ENCODE data around the gene RHBDF2. TPM values are rescaled to one million over a fixed set of nuclear protein-coding genes. Genes with fewer than 3 reads are reported as not detected.

Gene RHBDF2
- total and polyA plus RNA-seq, 4 donors = 2.6 to 45.0 (median 21.0) TPM

GRCh38 chr17:76484228-76484725 lies 16.9 kb downstream of the RHBDF2 start:
- no peaks in the 10 kb centered on the region for H3K36me3 ChIP-seq (ENCODE audit: control insufficient read depth in 1 of 2, insufficient read depth in 2 of 2, low read length in 1 of 2)
- no peaks in the 10 kb centered on the region for H3K27me3 ChIP-seq (ENCODE audit: control insufficient read depth in 1 of 2, insufficient read depth in 2 of 2, low read length in 1 of 2)
- intact Hi-C loops (cut with DNase I) = no loop called here
- H3K4me1 ChIP-seq (ENCODE audit: control insufficient read depth in 1 of 2, insufficient read depth in 2 of 2, low read length in 2 of 2) = no peaks in the 10 kb centered on the region
- DNase-seq (no peak), ATAC-seq (ENCODE audit: low FRiP score) (no peak)
- H3K4me3 ChIP-seq (ENCODE audit: low read length in 2 of 2) = no peak overlapping the region
- WGBS, 2 donors = 89 to 93% methylated on average over 11 of the region's 11 CpGs
- no peak overlapping the region for H3K27ac ChIP-seq (ENCODE audit: low read depth in 1 of 2, low read length in 2 of 2)
- H3K9me3 ChIP-seq (ENCODE audit: control insufficient read depth, low read length) = no peaks in the 10 kb centered on the region

GRCh38 chr17:76481071-76481655 lies 20.1 kb downstream of the RHBDF2 start:
- Histone ChIP-seq H3K4me3 (ENCODE audit: low read length in 2 of 2) (no peak overlapping the region), H3K9me3 (ENCODE audit: control insufficient read depth, low read length) (no peaks in the 10 kb centered on the region), H3K27me3 (ENCODE audit: control insufficient read depth in 1 of 2, insufficient read depth in 2 of 2, low read length in 1 of 2) (no peaks in the 10 kb centered on the region), H3K27ac (ENCODE audit: low read depth in 1 of 2, low read length in 2 of 2) (no peak overlapping the region), H3K4me1 (ENCODE audit: control insufficient read depth in 1 of 2, insufficient read depth in 2 of 2, low read length in 2 of 2) (no peaks in the 10 kb centered on the region), H3K36me3 (ENCODE audit: control insufficient read depth in 1 of 2, insufficient read depth in 2 of 2, low read length in 1 of 2) (no peaks in the 10 kb centered on the region)
- intact Hi-C loops (cut with DNase I) = no loop called here
- 71 to 76% methylated on average over 17 to 21 of the region's 21 CpGs for WGBS, 2 donors
- no peak for ATAC-seq (ENCODE audit: low FRiP score)
- no peak for DNase-seq

- Histone ChIP-seq H3K4me1 (ENCODE audit: control insufficient read depth in 1 of 2, insufficient read depth in 2 of 2, low read length in 2 of 2) (no peaks in the 10 kb centered on the region), H3K4me3 (ENCODE audit: low read length in 2 of 2) (no peak overlapping the region), H3K27me3 (ENCODE audit: control insufficient read depth in 1 of 2, insufficient read depth in 2 of 2, low read length in 1 of 2) (no peaks in the 10 kb centered on the region), H3K27ac (ENCODE audit: low read depth in 1 of 2, low read length in 2 of 2) (no peak overlapping the region), H3K9me3 (ENCODE audit: control insufficient read depth, low read length) (no peaks in the 10 kb centered on the region), H3K36me3 (ENCODE audit: control insufficient read depth in 1 of 2, insufficient read depth in 2 of 2, low read length in 1 of 2) (no peaks in the 10 kb centered on the region)
- ATAC-seq (ENCODE audit: low FRiP score) (no peak), DNase-seq (no peak)
- WGBS, 2 donors = 59 to 68% methylated on average over 15 of the region's 15 CpGs
- intact Hi-C loops (cut with DNase I) = no loop called here
Measured at GRCh38 chr17:76480632-76481031, 20.6 kb downstream of the RHBDF2 start.

GRCh38 chr17:76479515-76480060 lies 21.6 kb downstream of the RHBDF2 start:
- ATAC-seq (ENCODE audit: low FRiP score) = no peak
- intact Hi-C loops (cut with DNase I) = no loop called here
- Histone ChIP-seq H3K27ac (ENCODE audit: low read depth in 1 of 2, low read length in 2 of 2) (no peak overlapping the region), H3K4me1 (ENCODE audit: control insufficient read depth in 1 of 2, insufficient read depth in 2 of 2, low read length in 2 of 2) (no peaks in the 10 kb centered on the region), H3K9me3 (ENCODE audit: control insufficient read depth, low read length) (no peaks in the 10 kb centered on the region), H3K36me3 (ENCODE audit: control insufficient read depth in 1 of 2, insufficient read depth in 2 of 2, low read length in 1 of 2) (no peaks in the 10 kb centered on the region), H3K27me3 (ENCODE audit: control insufficient read depth in 1 of 2, insufficient read depth in 2 of 2, low read length in 1 of 2) (no peaks in the 10 kb centered on the region), H3K4me3 (ENCODE audit: low read length in 2 of 2) (no peak overlapping the region)
- no peak for DNase-seq
- 93 to 96% methylated on average over 14 of the region's 14 CpGs for WGBS, 2 donors

- H3K4me1 ChIP-seq (ENCODE audit: control insufficient read depth in 1 of 2, insufficient read depth in 2 of 2, low read length in 2 of 2) = no peaks in the 10 kb centered on the region
- ATAC-seq (ENCODE audit: low FRiP score) (no peak), DNase-seq (no peak)
- no peaks in the 10 kb centered on the region for H3K27me3 ChIP-seq (ENCODE audit: control insufficient read depth in 1 of 2, insufficient read depth in 2 of 2, low read length in 1 of 2)
- H3K9me3 ChIP-seq (ENCODE audit: control insufficient read depth, low read length) = no peaks in the 10 kb centered on the region
- H3K4me3 ChIP-seq (ENCODE audit: low read length in 2 of 2) = no peak overlapping the region
- intact Hi-C loops (cut with DNase I) = no loop called here
- no peak overlapping the region for H3K27ac ChIP-seq (ENCODE audit: low read depth in 1 of 2, low read length in 2 of 2)
- 92 to 93% methylated on average over 34 to 37 of the region's 37 CpGs for WGBS, 2 donors
- H3K36me3 ChIP-seq (ENCODE audit: control insufficient read depth in 1 of 2, insufficient read depth in 2 of 2, low read length in 1 of 2) = no peaks in the 10 kb centered on the region
Measured at GRCh38 chr17:76478730-76479514, 22.3 kb downstream of the RHBDF2 start.

GRCh38 chr17:76478097-76478496 lies 23.1 kb downstream of the RHBDF2 start:
- ATAC-seq (ENCODE audit: low FRiP score) = no peak
- DNase-seq = no peak
- no peaks in the 10 kb centered on the region for H3K4me1 ChIP-seq (ENCODE audit: control insufficient read depth in 1 of 2, insufficient read depth in 2 of 2, low read length in 2 of 2)
- no peaks in the 10 kb centered on the region for H3K27me3 ChIP-seq (ENCODE audit: control insufficient read depth in 1 of 2, insufficient read depth in 2 of 2, low read length in 1 of 2)
- no peaks in the 10 kb centered on the region for H3K9me3 ChIP-seq (ENCODE audit: control insufficient read depth, low read length)
- intact Hi-C loops (cut with DNase I) = no loop called here
- H3K27ac ChIP-seq (ENCODE audit: low read depth in 1 of 2, low read length in 2 of 2) = no peak overlapping the region
- WGBS, 2 donors = 93 to 95% methylated on average over 10 of the region's 10 CpGs
- no peaks in the 10 kb centered on the region for H3K36me3 ChIP-seq (ENCODE audit: control insufficient read depth in 1 of 2, insufficient read depth in 2 of 2, low read length in 1 of 2)
- no peak overlapping the region for H3K4me3 ChIP-seq (ENCODE audit: low read length in 2 of 2)

GRCh38 chr17:76477576-76477975 lies 23.6 kb downstream of the RHBDF2 start:
- WGBS, 2 donors = 85 to 91% methylated on average over 15 of the region's 15 CpGs
- intact Hi-C loops (cut with DNase I) = no loop called here
- ATAC-seq (ENCODE audit: low FRiP score) (no peak), DNase-seq (no peak)
- no peaks in the 10 kb centered on the region for H3K27me3 ChIP-seq (ENCODE audit: control insufficient read depth in 1 of 2, insufficient read depth in 2 of 2, low read length in 1 of 2)
- H3K4me3 ChIP-seq (ENCODE audit: low read length in 2 of 2) = no peak overlapping the region
- no peaks in the 10 kb centered on the region for H3K9me3 ChIP-seq (ENCODE audit: control insufficient read depth, low read length)
- no peaks in the 10 kb centered on the region for H3K36me3 ChIP-seq (ENCODE audit: control insufficient read depth in 1 of 2, insufficient read depth in 2 of 2, low read length in 1 of 2)
- no peaks in the 10 kb centered on the region for H3K4me1 ChIP-seq (ENCODE audit: control insufficient read depth in 1 of 2, insufficient read depth in 2 of 2, low read length in 2 of 2)
- no peak overlapping the region for H3K27ac ChIP-seq (ENCODE audit: low read depth in 1 of 2, low read length in 2 of 2)

- Histone ChIP-seq H3K27me3 (ENCODE audit: control insufficient read depth in 1 of 2, insufficient read depth in 2 of 2, low read length in 1 of 2) (no peaks in the 10 kb centered on the region), H3K4me1 (ENCODE audit: control insufficient read depth in 1 of 2, insufficient read depth in 2 of 2, low read length in 2 of 2) (no peaks in the 10 kb centered on the region), H3K9me3 (ENCODE audit: control insufficient read depth, low read length) (no peaks in the 10 kb centered on the region), H3K36me3 (ENCODE audit: control insufficient read depth in 1 of 2, insufficient read depth in 2 of 2, low read length in 1 of 2) (no peaks in the 10 kb centered on the region), H3K4me3 (ENCODE audit: low read length in 2 of 2) (no peak overlapping the region), H3K27ac (ENCODE audit: low read depth in 1 of 2, low read length in 2 of 2) (no peak overlapping the region)
- DNase-seq = no peak
- ATAC-seq (ENCODE audit: low FRiP score) = no peak
- intact Hi-C loops (cut with DNase I) = no loop called here
- WGBS, 2 donors = 94 to 97% methylated on average over 20 of the region's 20 CpGs
Measured at GRCh38 chr17:76476736-76477135, 24.5 kb downstream of the RHBDF2 start.

- no peaks in the 10 kb centered on the region for H3K4me1 ChIP-seq (ENCODE audit: control insufficient read depth in 1 of 2, insufficient read depth in 2 of 2, low read length in 2 of 2)
- H3K9me3 ChIP-seq (ENCODE audit: control insufficient read depth, low read length) = no peaks in the 10 kb centered on the region
- no peak overlapping the region for H3K27ac ChIP-seq (ENCODE audit: low read depth in 1 of 2, low read length in 2 of 2)
- H3K36me3 ChIP-seq (ENCODE audit: control insufficient read depth in 1 of 2, insufficient read depth in 2 of 2, low read length in 1 of 2) = no peaks in the 10 kb centered on the region
- no peaks in the 10 kb centered on the region for H3K27me3 ChIP-seq (ENCODE audit: control insufficient read depth in 1 of 2, insufficient read depth in 2 of 2, low read length in 1 of 2)
- intact Hi-C loops (cut with DNase I) = no loop called here
- DNase-seq (no peak), ATAC-seq (ENCODE audit: low FRiP score) (no peak)
- 97 to 98% methylated on average over 6 of the region's 6 CpGs for WGBS, 2 donors
- H3K4me3 ChIP-seq (ENCODE audit: low read length in 2 of 2) = no peak overlapping the region
Measured at GRCh38 chr17:76475302-76475701, 25.9 kb downstream of the RHBDF2 start.
